ENCODE measurements around the gene ZNF764. TPM values are rescaled to one million over a fixed set of nuclear protein-coding genes. Genes with fewer than 3 reads are reported as not detected.
A peak's percentile ranks its signal among the peaks of the same experiment; 100 is the strongest.

ZNF764 gene
- total and polyA plus RNA-seq, 9 of the 15 experiments (the other 6 are each of a cell fraction or from before 2014, with no cell fraction given) = 0.69 to 10.1 (median 4.1) TPM

- TF ChIP-seq, protein P1, sequence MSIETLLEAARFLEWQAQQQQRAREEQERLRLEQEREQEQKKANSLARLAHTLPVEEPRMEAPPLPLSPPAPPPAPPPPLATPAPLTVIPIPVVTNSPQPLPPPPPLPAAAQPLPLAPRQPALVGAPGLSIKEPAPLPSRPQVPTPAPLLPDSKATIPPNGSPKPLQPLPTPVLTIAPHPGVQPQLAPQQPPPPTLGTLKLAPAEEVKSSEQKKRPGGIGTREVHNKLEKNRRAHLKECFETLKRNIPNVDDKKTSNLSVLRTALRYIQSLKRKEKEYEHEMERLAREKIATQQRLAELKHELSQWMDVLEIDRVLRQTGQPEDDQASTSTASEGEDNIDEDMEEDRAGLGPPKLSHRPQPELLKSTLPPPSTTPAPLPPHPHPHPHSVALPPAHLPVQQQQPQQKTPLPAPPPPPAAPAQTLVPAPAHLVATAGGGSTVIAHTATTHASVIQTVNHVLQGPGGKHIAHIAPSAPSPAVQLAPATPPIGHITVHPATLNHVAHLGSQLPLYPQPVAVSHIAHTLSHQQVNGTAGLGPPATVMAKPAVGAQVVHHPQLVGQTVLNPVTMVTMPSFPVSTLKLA (conservative IDR thresholded peaks at IDR 0.05) = peak; percentile 59 to 84; a peak in 3 of 4 replicates
- no peak for TF ChIP-seq TCF7 (IDR thresholded peaks at IDR 0.05; ENCODE audit: borderline replicate concordance)
- peak; percentile 94; the same call in 1 of the 2 replicates for TF ChIP-seq RBM14 (IDR thresholded peaks at IDR 0.05; ENCODE audit: borderline replicate concordance, insufficient read depth, low read depth, low read length)
- no peak for TF ChIP-seq DDX20 (tag; IDR thresholded peaks at IDR 0.05; ENCODE audit: low read depth)
- no peak for TF ChIP-seq NFIX (CRISPR knock-in tag; IDR thresholded peaks at IDR 0.05; ENCODE audit: low read depth)
- TF ChIP-seq SMARCE1 (IDR thresholded peaks at IDR 0.05) = no peak
- TF ChIP-seq HDAC1 (IDR thresholded peaks at IDR 0.05) = no peak; a peak in 1 of 4 replicates
- TF ChIP-seq ZNF224 (CRISPR knock-in tag; IDR thresholded peaks at IDR 0.05) = no peak
- TF ChIP-seq FOXP4 (CRISPR knock-in tag; IDR thresholded peaks at IDR 0.05; ENCODE audit: borderline replicate concordance) = no peak
- TF ChIP-seq NFATC3 (IDR thresholded peaks at IDR 0.05) = no peak
- TF ChIP-seq, protein P2, sequence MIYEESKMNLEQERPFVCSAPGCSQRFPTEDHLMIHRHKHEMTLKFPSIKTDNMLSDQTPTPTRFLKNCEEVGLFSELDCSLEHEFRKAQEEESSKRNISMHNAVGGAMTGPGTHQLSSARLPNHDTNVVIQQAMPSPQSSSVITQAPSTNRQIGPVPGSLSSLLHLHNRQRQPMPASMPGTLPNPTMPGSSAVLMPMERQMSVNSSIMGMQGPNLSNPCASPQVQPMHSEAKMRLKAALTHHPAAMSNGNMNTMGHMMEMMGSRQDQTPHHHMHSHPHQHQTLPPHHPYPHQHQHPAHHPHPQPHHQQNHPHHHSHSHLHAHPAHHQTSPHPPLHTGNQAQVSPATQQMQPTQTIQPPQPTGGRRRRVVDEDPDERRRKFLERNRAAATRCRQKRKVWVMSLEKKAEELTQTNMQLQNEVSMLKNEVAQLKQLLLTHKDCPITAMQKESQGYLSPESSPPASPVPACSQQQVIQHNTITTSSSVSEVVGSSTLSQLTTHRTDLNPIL (CRISPR knock-in tag; IDR thresholded peaks at IDR 0.05) = no peak
- TF ChIP-seq RBM15 (IDR thresholded peaks at IDR 0.05; ENCODE audit: insufficient read depth, low read length) = no peak
- TF ChIP-seq CBX3 (IDR thresholded peaks at IDR 0.05; ENCODE audit: borderline replicate concordance in 1 of 2, low read length in 2 of 2) = no peak
- TF ChIP-seq, protein P3, sequence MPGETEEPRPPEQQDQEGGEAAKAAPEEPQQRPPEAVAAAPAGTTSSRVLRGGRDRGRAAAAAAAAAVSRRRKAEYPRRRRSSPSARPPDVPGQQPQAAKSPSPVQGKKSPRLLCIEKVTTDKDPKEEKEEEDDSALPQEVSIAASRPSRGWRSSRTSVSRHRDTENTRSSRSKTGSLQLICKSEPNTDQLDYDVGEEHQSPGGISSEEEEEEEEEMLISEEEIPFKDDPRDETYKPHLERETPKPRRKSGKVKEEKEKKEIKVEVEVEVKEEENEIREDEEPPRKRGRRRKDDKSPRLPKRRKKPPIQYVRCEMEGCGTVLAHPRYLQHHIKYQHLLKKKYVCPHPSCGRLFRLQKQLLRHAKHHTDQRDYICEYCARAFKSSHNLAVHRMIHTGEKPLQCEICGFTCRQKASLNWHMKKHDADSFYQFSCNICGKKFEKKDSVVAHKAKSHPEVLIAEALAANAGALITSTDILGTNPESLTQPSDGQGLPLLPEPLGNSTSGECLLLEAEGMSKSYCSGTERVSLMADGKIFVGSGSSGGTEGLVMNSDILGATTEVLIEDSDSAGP (CRISPR knock-in tag; IDR thresholded peaks at IDR 0.05) = no peak
- TF ChIP-seq MECOM (CRISPR knock-in tag; IDR thresholded peaks at IDR 0.05) = no peak
- TF ChIP-seq U2AF1 (optimal IDR thresholded peaks at IDR 0.05; ENCODE audit: low read depth, low read length) = no peak
- no peak for TF ChIP-seq TEAD2 (tag; IDR thresholded peaks at IDR 0.05)
- TF ChIP-seq SIX5 (IDR thresholded peaks at IDR 0.05; ENCODE audit: borderline replicate concordance in 1 of 2, insufficient read depth in 1 of 2, low read depth in 1 of 2, low read length in 2 of 2) = peak; percentile 30 to 61; a peak in 2 of 4 replicates
- TF ChIP-seq WHSC1 (IDR thresholded peaks at IDR 0.05; ENCODE audit: low read length) = no peak
- TF ChIP-seq ZKSCAN1 (IDR thresholded peaks at IDR 0.05; ENCODE audit: low read depth, low read length) = no peak
These were observed at the start of gene ZNF764 (continued) for GRCh38 chr16:30557957-30558788.

Measured in K562 (cell line).